IMR-90 (cell line): ENCODE data around the gene TLX1. TPM values are rescaled to one million over a fixed set of nuclear protein-coding genes. Genes with fewer than 3 reads are reported as not detected.

Experiments used
- ATAC-seq: fragments of 200-7000 bp; cut with Tn5 transposase; 2 replicates; pipeline ENCODE4 v1.9.1; 2020; ENCODE audit warnings: low read depth, mild to moderate bottlenecking, moderate library complexity
- BruUV-seq: library from RNA; stranded (reverse); fragments of 400-500 nt; replicated peaks from 2 replicates; lab custom pipeline; 2021; lab: Mats Ljungman, UMichigan
- CTCF ChIA-PET: fragments of 300-600 bp; formaldehyde crosslinking; extraction: SDS; loops from one replicate; lab custom pipeline; 2021; ENCODE audit warnings: antibody characterized with exemption; lab: Yijun Ruan, JAX
- POLR2A ChIA-PET: fragments of 300-600 bp; sonication (Branson Sonifier 250); formaldehyde crosslinking; loops from one replicate; lab custom pipeline; 2022; ENCODE audit warnings: antibody characterized with exemption; ENCODE audit not compliant: unreplicated experiment; lab: Charles Lee
- DNase-seq: peaks from one replicate; pipeline ENCODE4 v3.0.0; 2013
- H2AFZ ChIP-seq: replicated peaks from 2 replicates; pipeline ENCODE3; 2013; ENCODE audit warnings: low read length, mild to moderate bottlenecking; ENCODE audit not compliant: poor library complexity
- H2AK5ac ChIP-seq: 2 replicates; pipeline ENCODE4 v1.6.1; 2013; ENCODE audit warnings: low read depth, low read length, inconsistent platforms
- H2AK9ac ChIP-seq: replicated peaks from 2 replicates; pipeline ENCODE3; 2013; ENCODE audit warnings: mild to moderate bottlenecking, low read depth, low read length, moderate library complexity; ENCODE audit not compliant: poor library complexity
- H2BK120ac ChIP-seq: 2 replicates; pipeline ENCODE4 v1.6.1; 2013; ENCODE audit warnings: low read depth, low read length, inconsistent platforms
- H2BK15ac ChIP-seq: 3 replicates; pipeline ENCODE4 v1.6.1; 2013; ENCODE audit warnings: low read depth, low read length, inconsistent platforms
- H2BK20ac ChIP-seq: 2 replicates; pipeline ENCODE4 v1.6.1; 2013; ENCODE audit warnings: low read depth, mild to moderate bottlenecking, inconsistent platforms, low read length, moderate library complexity
- H2BK5ac ChIP-seq: 2 replicates; pipeline ENCODE4 v1.6.1; 2013; ENCODE audit warnings: mild to moderate bottlenecking, low read depth, low read length, inconsistent platforms; ENCODE audit not compliant: poor library complexity, severe bottlenecking
- H3K14ac ChIP-seq: replicated peaks from 2 replicates; pipeline ENCODE4 v1.6.1; 2013; ENCODE audit warnings: low read depth, low read length, inconsistent platforms
- H3K18ac ChIP-seq: 2 replicates; pipeline ENCODE4 v1.6.1; 2013; ENCODE audit warnings: low read depth, low read length, control low read depth
- H3K23ac ChIP-seq: 2 replicates; pipeline ENCODE4 v1.6.1; 2013; ENCODE audit warnings: low read depth, low read length, inconsistent platforms
- H3K27ac ChIP-seq: 2 replicates; pipeline ENCODE4 v1.5.1; 2013; ENCODE audit warnings: mild to moderate bottlenecking, control low read depth, low read length; ENCODE audit not compliant: insufficient read depth
- H3K27me3 ChIP-seq: 2 replicates; pipeline ENCODE4 v1.6.1; 2013; ENCODE audit warnings: low read length; ENCODE audit not compliant: control insufficient read depth, insufficient read depth
- H3K36me3 ChIP-seq: 2 replicates; pipeline ENCODE4 v1.6.1; 2013; ENCODE audit warnings: low read length, mixed read lengths; ENCODE audit not compliant: control insufficient read depth, insufficient read depth
- H3K4ac ChIP-seq: 2 replicates; pipeline ENCODE4 v1.6.1; 2013; ENCODE audit warnings: low read depth, low read length, inconsistent platforms
- H3K4me1 ChIP-seq: 2 replicates; pipeline ENCODE4 v1.6.1; 2013; ENCODE audit warnings: low read length, mixed read lengths; ENCODE audit not compliant: control insufficient read depth, insufficient read depth
- H3K4me2 ChIP-seq: 2 replicates; pipeline ENCODE4 v1.6.1; 2013; ENCODE audit warnings: low read depth, mild to moderate bottlenecking, control low read depth, low read length, moderate library complexity
- H3K4me3 ChIP-seq: 2 replicates; pipeline ENCODE4 v1.5.1; 2013; ENCODE audit warnings: low read depth, mild to moderate bottlenecking, control low read depth, low read length, moderate library complexity; ENCODE audit not compliant: insufficient read depth
- H3K56ac ChIP-seq: 2 replicates; pipeline ENCODE4 v1.6.1; 2013; ENCODE audit warnings: low read length, inconsistent platforms; ENCODE audit not compliant: insufficient read depth; ENCODE audit errors: extremely low read depth
- H3K79me1 ChIP-seq, 2 experiments: 2 replicates each; pipeline ENCODE4 v1.6.1; 2013; ENCODE audit warnings: low read length in 2 of 2, inconsistent platforms in 1 of 2, low read depth in 1 of 2
- H3K9ac ChIP-seq: 2 replicates; pipeline ENCODE4 v1.6.1; 2013; ENCODE audit warnings: low read depth, low read length, control low read depth
- H3K9me1 ChIP-seq: 2 replicates; pipeline ENCODE4 v1.6.1; 2013; ENCODE audit warnings: low read length, inconsistent platforms; ENCODE audit not compliant: insufficient read depth
- H3K9me3 ChIP-seq: 2 replicates; pipeline ENCODE4 v1.6.1; 2013; ENCODE audit warnings: low read length; ENCODE audit not compliant: control insufficient read depth, insufficient read depth
- H4K20me1 ChIP-seq: 2 replicates; pipeline ENCODE4 v1.6.1; 2013; ENCODE audit warnings: low read length, inconsistent platforms; ENCODE audit not compliant: insufficient read depth
- H4K5ac ChIP-seq: 2 replicates; pipeline ENCODE4 v1.6.1; 2013; ENCODE audit warnings: mild to moderate bottlenecking, low read depth, low read length, control low read depth
- H4K8ac ChIP-seq, 2 experiments: 2 replicates each; pipeline ENCODE4 v1.6.1; 2013; ENCODE audit warnings: low read depth in 2 of 2, low read length in 2 of 2, control low read depth in 1 of 2, inconsistent platforms in 1 of 2
- H4K91ac ChIP-seq: 2 replicates; pipeline ENCODE4 v1.6.1; 2013; ENCODE audit warnings: low read depth, low read length, inconsistent platforms; ENCODE audit not compliant: insufficient read depth
- BHLHE40 ChIP-seq: fragments of 150-350 bp; IDR thresholded peaks from 2 replicates; pipeline ENCODE4 v1.6.1; 2016; ENCODE audit warnings: mild to moderate bottlenecking, low read depth, low read length
- CEBPB ChIP-seq: IDR thresholded peaks from 2 replicates; pipeline ENCODE4 v1.6.1; 2012; ENCODE audit warnings: low read depth, low read length, improper control_type of control experiment
- CHD1 ChIP-seq: IDR thresholded peaks from 2 replicates; pipeline ENCODE4 v1.6.1; 2012; ENCODE audit warnings: low read depth, low read length, improper control_type of control experiment
- CTCF ChIP-seq: conservative IDR thresholded peaks from 2 replicates; pipeline ENCODE4 v1.5.1; 2012; ENCODE audit warnings: mild to moderate bottlenecking, low read depth, low read length, improper control_type of control experiment
- FOS ChIP-seq: fragments of 150-350 bp; IDR thresholded peaks from 2 replicates; pipeline ENCODE4 v1.6.1; 2016; ENCODE audit warnings: low read depth, low read length
- MAFK ChIP-seq: IDR thresholded peaks from 2 replicates; pipeline ENCODE4 v1.6.1; 2012; ENCODE audit warnings: low read depth, low read length, improper control_type of control experiment
- MAZ ChIP-seq: IDR thresholded peaks from 2 replicates; pipeline ENCODE4 v1.6.1; 2012; ENCODE audit warnings: low read depth, mild to moderate bottlenecking, low read length, improper control_type of control experiment, moderate library complexity, borderline replicate concordance
- MXI1 ChIP-seq: IDR thresholded peaks from 2 replicates; pipeline ENCODE4 v1.6.1; 2012; ENCODE audit warnings: low read depth, mild to moderate bottlenecking, low read length, moderate library complexity, borderline replicate concordance
- NFE2L2 ChIP-seq: fragments of 150-350 bp; IDR thresholded peaks from 2 replicates; pipeline ENCODE4 v1.6.1; 2016; ENCODE audit warnings: low read depth, mild to moderate bottlenecking, low read length
- POLR2A ChIP-seq: IDR thresholded peaks from 2 replicates; pipeline ENCODE4 v1.6.1; 2012; ENCODE audit warnings: mild to moderate bottlenecking, low read depth, low read length
- RCOR1 ChIP-seq: IDR thresholded peaks from 2 replicates; pipeline ENCODE4 v1.6.1; 2012; ENCODE audit warnings: mild to moderate bottlenecking, low read length, improper control_type of control experiment; ENCODE audit not compliant: insufficient replicate concordance
- RFX5 ChIP-seq: IDR thresholded peaks from 2 replicates; pipeline ENCODE4 v1.8.0; 2012; ENCODE audit warnings: low read depth, mild to moderate bottlenecking, low read length, moderate library complexity
- SMC3 ChIP-seq: fragments of 150-350 bp; IDR thresholded peaks from 2 replicates; pipeline ENCODE4 v1.6.1; 2016; ENCODE audit warnings: low read depth, mild to moderate bottlenecking, antibody characterized with exemption, low read length, moderate library complexity
- WGBS, 2 experiments: methylation state at CpG; one replicate each; pipeline versions ENCODE4 v1.1.5 to v1.1.7; 2013; ENCODE audit warnings: missing lambda C conversion rate in 2 of 2; ENCODE audit not compliant: insufficient read length in 1 of 2; ENCODE audit errors: extremely low coverage in 2 of 2; 5-methylcytosine and 5-hydroxymethylcytosine counted together
- dilution Hi-C: fragments of 300-500 bp; cut with HindIII; formaldehyde crosslinking; loops from one replicate; pipeline ENCODE4 v1.14.3; 2018; ENCODE audit warnings: low sequenced_read_pairs; ENCODE audit not compliant: unreplicated experiment
- in situ Hi-C: fragments of 300-500 bp; cut with MboI; formaldehyde crosslinking; loops from 3 replicates; pipeline ENCODE4 v1.14.3; 2019; ENCODE audit warnings: low sequenced_read_pairs, inconsistent platforms, mixed read lengths
- intact Hi-C: fragments of 100-400 bp; cut with micrococcal nuclease; formaldehyde crosslinking; loops from 2 replicates; pipeline ENCODE4 v1.10.0; 2022
- polyA plus RNA-seq, 3 experiments: library from polyadenylated mRNA; depleted of rRNA; stranded (reverse); fragments of >200 nt; gene quantifications; 2 replicates each; pipeline ENCODE4 v1.2.3, GENCODE V29; 2012; ENCODE audit warnings: low replicate concordance in 1 of 3
- total RNA-seq: library from RNA; depleted of rRNA; stranded (reverse); fragments of >200 nt; gene quantifications from 2 replicates; pipeline ENCODE4 v1.2.3, GENCODE V29; 2012
- TF ChIP-seq, protein P1 (sequence below): fragments of 150-350 bp; IDR thresholded peaks from 2 replicates; pipeline ENCODE4 v1.6.1; 2016; ENCODE audit warnings: low read depth, mild to moderate bottlenecking, low read length, moderate library complexity, borderline replicate concordance
- TF ChIP-seq, protein P2 (sequence below): fragments of 150-350 bp; IDR thresholded peaks from 2 replicates; pipeline ENCODE4 v1.6.1; 2017; ENCODE audit warnings: mild to moderate bottlenecking, antibody characterized with exemption, low read length, low read depth

Gene TLX1
- total and polyA plus RNA-seq, 2 of the 4 experiments (the other 2 are of a cell fraction) = not detected

DNA sequence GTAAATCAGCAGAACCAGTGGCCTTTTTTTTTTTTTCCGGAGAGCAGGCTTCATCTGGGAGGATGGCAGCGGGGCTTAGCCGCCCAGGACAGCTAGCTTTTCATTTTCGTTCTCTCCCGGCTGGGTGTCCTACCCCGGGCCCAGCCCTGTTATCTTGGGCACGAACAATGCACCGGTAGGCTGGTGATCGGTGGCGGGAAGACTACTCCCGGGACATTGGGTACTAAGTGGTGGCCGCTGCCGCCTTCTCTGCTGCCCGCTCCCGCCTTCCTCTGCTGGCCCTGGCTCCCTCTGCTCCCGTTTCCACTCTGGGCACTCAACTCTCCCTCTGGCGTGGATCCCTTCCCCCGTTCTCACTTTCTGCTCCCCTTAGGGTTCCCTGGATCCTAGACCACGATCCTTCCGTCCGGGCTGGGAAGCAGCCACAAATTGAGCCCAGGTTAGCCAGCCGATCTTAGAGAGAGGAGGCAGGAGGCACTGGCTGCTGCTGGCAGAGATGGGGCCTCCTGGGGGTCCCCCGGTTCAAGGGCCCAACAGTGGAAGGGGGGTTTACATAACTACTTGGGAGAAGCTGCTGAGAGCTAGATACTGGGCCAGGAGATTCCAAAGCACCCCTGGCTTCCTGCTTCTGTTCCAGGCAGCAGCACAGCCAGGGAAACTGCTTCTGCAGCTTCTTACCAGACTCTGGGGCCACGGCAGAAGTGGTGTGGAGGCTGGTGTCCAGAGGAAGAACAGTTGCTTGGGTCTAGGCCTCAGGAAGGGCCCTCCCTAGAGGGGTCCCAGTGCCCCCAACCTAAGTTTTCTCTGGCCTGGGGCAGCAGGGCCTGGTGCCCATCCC is 1.8 kb downstream of the TLX1 start:
- no peak for DNase-seq
- Histone ChIP-seq H2AK9ac (no peak overlapping the region), H4K8ac (no peak overlapping the region), H2AK5ac (no peak overlapping the region), H3K9me1 (no peaks in the 10 kb centered on the region), H3K56ac (no peak overlapping the region), H3K4ac (no peak overlapping the region), H3K79me1 (no peaks in the 10 kb centered on the region), H3K36me3 (no peaks in the 10 kb centered on the region), H2BK120ac (no peak overlapping the region), H3K27ac (no peak overlapping the region), H3K18ac (no peak overlapping the region), H2BK15ac (no peak overlapping the region), H3K9ac (no peak overlapping the region), H3K4me2 (no peak overlapping the region), H4K5ac (no peak overlapping the region), H2AFZ (no peak overlapping the region), H2BK20ac (no peak overlapping the region), H4K91ac (no peak overlapping the region), H3K9me3 (peaks cover 3% of the 10 kb centered on the region), H3K4me3 (no peak overlapping the region), H3K4me1 (no peaks in the 10 kb centered on the region), H3K23ac (no peak overlapping the region), H3K14ac (no peak overlapping the region), H4K20me1 (peaks cover 12% of the 10 kb centered on the region), H3K27me3 (peaks cover 95% of the 10 kb centered on the region), H2BK5ac (no peak overlapping the region)
- in situ Hi-C loops = no loop called here
- intact Hi-C loops = no loop called here
- ChIA-PET CTCF (interaction anchor here (0.8 to 1.5 kb wide), 3 partner anchors 9 to 38 kb away, joined by 3 to 5 read pairs (median 4); no protein-coding TSS in a partner anchor), POLR2A (no interaction called here)
- ATAC-seq = no peak
- WGBS, 2 experiments = 7% methylated on average over 7 of the region's 24 CpGs; no CpG with 5 or more reads in 1 of the 2 experiments
- no TSS peak for BruUV-seq
- dilution Hi-C loops = no loop called here
- no peak for TF ChIP-seq CHD1
- no peak for TF ChIP-seq RCOR1
- TF ChIP-seq MAFK = no peak
- TF ChIP-seq, protein P1, sequence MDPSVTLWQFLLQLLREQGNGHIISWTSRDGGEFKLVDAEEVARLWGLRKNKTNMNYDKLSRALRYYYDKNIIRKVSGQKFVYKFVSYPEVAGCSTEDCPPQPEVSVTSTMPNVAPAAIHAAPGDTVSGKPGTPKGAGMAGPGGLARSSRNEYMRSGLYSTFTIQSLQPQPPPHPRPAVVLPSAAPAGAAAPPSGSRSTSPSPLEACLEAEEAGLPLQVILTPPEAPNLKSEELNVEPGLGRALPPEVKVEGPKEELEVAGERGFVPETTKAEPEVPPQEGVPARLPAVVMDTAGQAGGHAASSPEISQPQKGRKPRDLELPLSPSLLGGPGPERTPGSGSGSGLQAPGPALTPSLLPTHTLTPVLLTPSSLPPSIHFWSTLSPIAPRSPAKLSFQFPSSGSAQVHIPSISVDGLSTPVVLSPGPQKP = no peak
- TF ChIP-seq CTCF = no peak
- TF ChIP-seq SMC3 = no peak
- TF ChIP-seq NFE2L2 = no peak
- TF ChIP-seq, protein P2, sequence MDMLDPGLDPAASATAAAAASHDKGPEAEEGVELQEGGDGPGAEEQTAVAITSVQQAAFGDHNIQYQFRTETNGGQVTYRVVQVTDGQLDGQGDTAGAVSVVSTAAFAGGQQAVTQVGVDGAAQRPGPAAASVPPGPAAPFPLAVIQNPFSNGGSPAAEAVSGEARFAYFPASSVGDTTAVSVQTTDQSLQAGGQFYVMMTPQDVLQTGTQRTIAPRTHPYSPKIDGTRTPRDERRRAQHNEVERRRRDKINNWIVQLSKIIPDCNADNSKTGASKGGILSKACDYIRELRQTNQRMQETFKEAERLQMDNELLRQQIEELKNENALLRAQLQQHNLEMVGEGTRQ = no peak
- TF ChIP-seq MXI1 = no peak
- no peak for TF ChIP-seq POLR2A
- no peak for TF ChIP-seq BHLHE40
- no peak for TF ChIP-seq RFX5
- TF ChIP-seq CEBPB = no peak
- no peak for TF ChIP-seq FOS
- TF ChIP-seq MAZ = no peak
